Fibroblast of lung (primary cell): ENCODE results near the gene HIVEP3. TPM values are rescaled to one million over a fixed set of nuclear protein-coding genes. Genes with fewer than 3 reads are reported as not detected.

ENCODE experiments used
- DNase-seq, 2 donors: peaks; one replicate each; pipeline versions ENCODE4 v3.0.0 to v3.0.0-alpha.2; 2010; ENCODE audit warnings: low read depth in 2 of 2
- H2AFZ ChIP-seq: 2 replicates; pipeline ENCODE4 v1.5.1; 2012; ENCODE audit warnings: low read length, control low read depth, inconsistent platforms
- H3K27ac ChIP-seq: 2 replicates; pipeline ENCODE4 v1.5.1; 2011; ENCODE audit warnings: low read length, control low read depth; ENCODE audit not compliant: insufficient read depth
- H3K27me3 ChIP-seq: 2 replicates; pipeline ENCODE4 v1.5.1; 2011; ENCODE audit warnings: mild to moderate bottlenecking, low read length; ENCODE audit not compliant: control insufficient read depth, insufficient read depth
- H3K36me3 ChIP-seq: 2 replicates; pipeline ENCODE4 v1.5.1; 2011; ENCODE audit warnings: low read length; ENCODE audit not compliant: control insufficient read depth, insufficient read depth
- H3K4me1 ChIP-seq: 2 replicates; pipeline ENCODE4 v1.5.1; 2011; ENCODE audit warnings: low read length; ENCODE audit not compliant: control insufficient read depth, insufficient read depth; ENCODE audit errors: extremely low read depth
- H3K4me2 ChIP-seq: 2 replicates; pipeline ENCODE4 v1.5.1; 2011; ENCODE audit warnings: low read length, control low read depth; ENCODE audit not compliant: insufficient read depth; ENCODE audit errors: extremely low read depth
- H3K4me3 ChIP-seq, 4 experiments: fragments of 200-600 bp in 1 of 4; sonication (generic) in 1 of 4; replicated peaks in 1 of 4; 2 replicates each; pipeline ENCODE4 v1.5.1; 2011 to 2016; ENCODE audit warnings: low read length in 4 of 4, low read depth in 3 of 4, mild to moderate bottlenecking in 3 of 4, control low read depth in 2 of 4, inconsistent platforms in 1 of 4, mixed read lengths in 1 of 4; ENCODE audit not compliant: insufficient read depth in 1 of 4; ENCODE audit errors: control extremely low read depth in 1 of 4
- H3K79me2 ChIP-seq: 2 replicates; pipeline ENCODE4 v1.5.1; 2012; ENCODE audit warnings: mild to moderate bottlenecking, low read length, inconsistent platforms; ENCODE audit not compliant: control insufficient read depth, insufficient read depth
- H3K9ac ChIP-seq: 2 replicates; pipeline ENCODE4 v1.5.1; 2011; ENCODE audit warnings: mild to moderate bottlenecking, low read length, control low read depth; ENCODE audit not compliant: insufficient read depth
- H3K9me3 ChIP-seq: 2 replicates; pipeline ENCODE4 v1.5.1; 2012; ENCODE audit warnings: low read depth, low read length; ENCODE audit not compliant: control insufficient read depth, insufficient read depth
- H4K20me1 ChIP-seq: 2 replicates; pipeline ENCODE4 v1.5.1; 2011; ENCODE audit warnings: low read length; ENCODE audit not compliant: control insufficient read depth, insufficient read depth; ENCODE audit errors: extremely low read depth
- EZH2 ChIP-seq: IDR thresholded peaks from 2 replicates; pipeline ENCODE4 v1.5.1; 2012; ENCODE audit warnings: low read length, control low read depth, mild to moderate bottlenecking; ENCODE audit errors: missing control alignments
- polyA plus RNA-seq, 2 donors: library from polyadenylated mRNA; depleted of rRNA in 1 of 2; stranded (reverse) in 1 of 2; unstranded in 1 of 2; fragments of >200 nt; gene quantifications; 2 replicates each; pipeline ENCODE4 v1.2.1, GENCODE V29; 2011 to 2012; ENCODE audit warnings: missing spikeins in 1 of 2
- total RNA-seq: library from RNA; depleted of rRNA; stranded (reverse); fragments of >200 nt; gene quantifications from 2 replicates; pipeline ENCODE4 v1.2.1, GENCODE V29; 2014
- TF ChIP-seq, protein P1 (sequence below), 2 donors: IDR thresholded peaks in 1 of 2; conservative IDR thresholded peaks in 1 of 2; 1 replicate in 1 of 2; 2 replicates in 1 of 2; pipeline ENCODE4 v1.5.1; 2011 to 2012; ENCODE audit warnings: low read length in 2 of 2, control low read depth in 1 of 2, inconsistent platforms in 1 of 2, low read depth in 1 of 2, mild to moderate bottlenecking in 1 of 2

HIVEP3 gene
- total and polyA plus RNA-seq, 2 donors (not counting 1 experiment from before 2014, with no cell fraction given): 0.83 to 3.2 TPM

DNA sequence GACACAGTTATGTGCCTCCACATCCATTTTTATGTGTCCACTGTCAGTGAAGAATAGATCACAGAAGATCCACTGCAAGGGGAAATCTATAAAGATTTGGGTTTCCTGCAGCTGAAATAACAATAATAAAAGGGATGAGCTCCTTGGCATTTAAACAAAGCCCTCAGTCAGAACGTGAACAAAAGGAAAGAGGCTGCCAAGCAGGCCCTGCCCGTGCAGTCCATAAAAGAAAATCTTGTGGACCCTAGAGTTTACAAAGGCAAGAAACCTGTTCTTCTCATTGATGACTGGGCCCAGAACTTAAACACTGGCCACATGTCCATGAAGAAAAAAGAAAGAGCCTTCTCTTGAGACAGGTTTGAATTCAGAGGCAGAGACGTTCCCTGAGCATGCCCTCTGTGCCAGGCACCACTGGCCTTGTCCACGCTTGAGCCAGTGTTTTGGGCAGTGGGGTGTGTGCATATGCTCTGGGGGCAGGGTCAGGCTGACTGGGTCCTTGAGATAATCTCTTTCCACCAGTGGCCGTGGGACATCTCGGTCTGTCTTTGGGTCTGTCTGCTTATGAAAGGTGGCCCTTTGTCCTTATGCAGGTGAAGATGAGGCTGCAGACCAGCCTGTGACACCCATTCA, 142.7 kb downstream of the HIVEP3 start:
- Histone ChIP-seq H2AFZ (no peak overlapping the region), H3K4me2 (no peak overlapping the region), H3K9ac (no peak overlapping the region), H3K27ac (no peak overlapping the region), H3K9me3 (no peaks in the 10 kb centered on the region), H3K4me1 (peaks cover 2% of the 10 kb centered on the region), H4K20me1 (no peaks in the 10 kb centered on the region), H3K79me2 (no peaks in the 10 kb centered on the region), H3K27me3 (no peaks in the 10 kb centered on the region), H3K36me3 (no peaks in the 10 kb centered on the region), H3K4me3 (no peak overlapping the region)
- DNase-seq: no peak
- TF ChIP-seq EZH2: no peak
- TF ChIP-seq, protein P1, sequence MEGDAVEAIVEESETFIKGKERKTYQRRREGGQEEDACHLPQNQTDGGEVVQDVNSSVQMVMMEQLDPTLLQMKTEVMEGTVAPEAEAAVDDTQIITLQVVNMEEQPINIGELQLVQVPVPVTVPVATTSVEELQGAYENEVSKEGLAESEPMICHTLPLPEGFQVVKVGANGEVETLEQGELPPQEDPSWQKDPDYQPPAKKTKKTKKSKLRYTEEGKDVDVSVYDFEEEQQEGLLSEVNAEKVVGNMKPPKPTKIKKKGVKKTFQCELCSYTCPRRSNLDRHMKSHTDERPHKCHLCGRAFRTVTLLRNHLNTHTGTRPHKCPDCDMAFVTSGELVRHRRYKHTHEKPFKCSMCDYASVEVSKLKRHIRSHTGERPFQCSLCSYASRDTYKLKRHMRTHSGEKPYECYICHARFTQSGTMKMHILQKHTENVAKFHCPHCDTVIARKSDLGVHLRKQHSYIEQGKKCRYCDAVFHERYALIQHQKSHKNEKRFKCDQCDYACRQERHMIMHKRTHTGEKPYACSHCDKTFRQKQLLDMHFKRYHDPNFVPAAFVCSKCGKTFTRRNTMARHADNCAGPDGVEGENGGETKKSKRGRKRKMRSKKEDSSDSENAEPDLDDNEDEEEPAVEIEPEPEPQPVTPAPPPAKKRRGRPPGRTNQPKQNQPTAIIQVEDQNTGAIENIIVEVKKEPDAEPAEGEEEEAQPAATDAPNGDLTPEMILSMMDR (conservative IDR thresholded peaks at IDR 0.05 in 1 of 2, IDR thresholded peaks at IDR 0.05 in 1 of 2; ENCODE audit: low read depth in 1 of 2, low read length in 2 of 2): no peak

DNA sequence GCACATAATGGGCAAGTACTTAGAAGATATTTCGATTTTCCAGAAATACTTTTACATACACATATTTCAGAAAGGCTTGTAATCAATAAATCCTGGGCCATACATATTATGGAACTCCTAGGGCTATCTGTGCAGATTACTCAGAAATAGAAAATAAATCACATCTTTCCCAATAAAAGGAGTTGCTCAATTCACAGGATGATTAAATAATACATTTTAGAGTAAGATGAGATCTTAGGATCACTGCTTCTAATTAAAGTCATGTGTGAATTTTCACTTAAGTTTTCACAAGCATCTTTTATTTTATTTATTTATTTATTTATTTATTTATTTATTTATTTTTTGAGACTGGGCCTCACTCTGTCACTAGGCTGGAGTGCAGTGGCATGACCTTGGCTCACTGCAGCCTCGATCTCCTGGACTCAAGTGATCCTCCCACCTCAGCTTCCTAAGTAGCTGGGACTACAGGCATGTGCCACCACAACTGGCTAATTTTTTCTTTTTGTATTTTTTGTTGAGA, 144.2 kb downstream of the HIVEP3 start:
- H3K4me3 ChIP-seq: no peak overlapping the region
- H3K36me3 ChIP-seq: no peaks in the 10 kb centered on the region
- no peak overlapping the region for H3K9ac ChIP-seq
- TF ChIP-seq EZH2: no peak
- TF ChIP-seq, protein P1 (conservative IDR thresholded peaks at IDR 0.05 in 1 of 2, IDR thresholded peaks at IDR 0.05 in 1 of 2; ENCODE audit: low read depth in 1 of 2, low read length in 2 of 2): no peak
- no peak overlapping the region for H3K4me2 ChIP-seq
- no peaks in the 10 kb centered on the region for H3K9me3 ChIP-seq
- H3K27me3 ChIP-seq: no peaks in the 10 kb centered on the region
- H4K20me1 ChIP-seq: no peaks in the 10 kb centered on the region
- no peaks in the 10 kb centered on the region for H3K79me2 ChIP-seq
- H3K27ac ChIP-seq: no peak overlapping the region
- no peak for DNase-seq
- H3K4me1 ChIP-seq: peaks cover 2% of the 10 kb centered on the region
- H2AFZ ChIP-seq: no peak overlapping the region

DNA sequence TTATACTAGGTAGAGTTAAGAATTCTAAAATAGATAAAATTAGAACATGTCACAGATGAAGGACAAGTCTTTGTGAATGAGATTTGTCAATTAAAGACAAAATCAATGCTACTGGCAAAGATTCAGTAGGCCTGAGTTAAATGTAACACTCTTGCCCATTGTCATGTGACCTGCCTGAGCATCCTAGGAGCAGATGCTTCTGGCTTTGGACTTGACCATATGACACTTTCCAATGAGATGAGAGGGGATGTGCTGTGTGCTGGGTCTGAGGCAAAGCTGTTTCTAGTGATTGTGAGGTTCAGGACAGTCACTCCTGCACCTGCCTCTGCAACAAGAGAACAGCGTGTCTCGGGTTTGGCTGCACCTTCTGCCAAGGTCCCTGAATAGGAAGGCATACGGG, 144.9 kb downstream of the HIVEP3 start:
- Histone ChIP-seq H3K4me1 (peaks cover 2% of the 10 kb centered on the region), H3K9ac (no peak overlapping the region), H3K79me2 (no peaks in the 10 kb centered on the region), H3K4me2 (no peak overlapping the region), H2AFZ (no peak overlapping the region), H3K36me3 (no peaks in the 10 kb centered on the region), H4K20me1 (no peaks in the 10 kb centered on the region), H3K9me3 (no peaks in the 10 kb centered on the region), H3K27ac (no peak overlapping the region), H3K4me3 (no peak overlapping the region), H3K27me3 (no peaks in the 10 kb centered on the region)
- DNase-seq: no peak
- no peak for TF ChIP-seq EZH2
- TF ChIP-seq, protein P1 (conservative IDR thresholded peaks at IDR 0.05 in 1 of 2, IDR thresholded peaks at IDR 0.05 in 1 of 2; ENCODE audit: low read depth in 1 of 2, low read length in 2 of 2): no peak
